ENCODE measurements around the gene CLSTN3.

The CLSTN3 gene

GRCh38 chr12:7093892-7094291, 36.3 kb upstream of the CLSTN3 start:
- Histone ChIP-seq H3K4me1 (ENCODE audit: control insufficient read depth in 1 of 2, insufficient read depth in 1 of 2, low read depth in 1 of 2, low read length in 1 of 2) (peaks cover 11 to 19% of the 10 kb centered on the region in 2 experiments), H3K9me3 (no peaks in the 10 kb centered on the region), H3K27ac (no peak overlapping the region), H3K4me3 (ENCODE audit: low read depth in 1 of 2, low read length in 1 of 2) (no peak overlapping the region), H3K27me3 (no peaks in the 10 kb centered on the region), H3K36me3 (peaks cover 36% of the 10 kb centered on the region)
- TF ChIP-seq, protein P1, sequence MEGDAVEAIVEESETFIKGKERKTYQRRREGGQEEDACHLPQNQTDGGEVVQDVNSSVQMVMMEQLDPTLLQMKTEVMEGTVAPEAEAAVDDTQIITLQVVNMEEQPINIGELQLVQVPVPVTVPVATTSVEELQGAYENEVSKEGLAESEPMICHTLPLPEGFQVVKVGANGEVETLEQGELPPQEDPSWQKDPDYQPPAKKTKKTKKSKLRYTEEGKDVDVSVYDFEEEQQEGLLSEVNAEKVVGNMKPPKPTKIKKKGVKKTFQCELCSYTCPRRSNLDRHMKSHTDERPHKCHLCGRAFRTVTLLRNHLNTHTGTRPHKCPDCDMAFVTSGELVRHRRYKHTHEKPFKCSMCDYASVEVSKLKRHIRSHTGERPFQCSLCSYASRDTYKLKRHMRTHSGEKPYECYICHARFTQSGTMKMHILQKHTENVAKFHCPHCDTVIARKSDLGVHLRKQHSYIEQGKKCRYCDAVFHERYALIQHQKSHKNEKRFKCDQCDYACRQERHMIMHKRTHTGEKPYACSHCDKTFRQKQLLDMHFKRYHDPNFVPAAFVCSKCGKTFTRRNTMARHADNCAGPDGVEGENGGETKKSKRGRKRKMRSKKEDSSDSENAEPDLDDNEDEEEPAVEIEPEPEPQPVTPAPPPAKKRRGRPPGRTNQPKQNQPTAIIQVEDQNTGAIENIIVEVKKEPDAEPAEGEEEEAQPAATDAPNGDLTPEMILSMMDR (IDR thresholded peaks at IDR 0.05), result no peak

GRCh38 chr12:7096006-7096932, 33.9 kb upstream of the CLSTN3 start:
- Histone ChIP-seq H3K4me3 (ENCODE audit: low read depth in 1 of 2, low read length in 1 of 2) (no peak overlapping the region), H3K27ac (peak overlapping the region; percentile 31), H3K4me1 (ENCODE audit: control insufficient read depth in 1 of 2, insufficient read depth in 1 of 2, low read depth in 1 of 2, low read length in 1 of 2) (peaks cover 18 to 19% of the 10 kb centered on the region in 2 experiments), H3K36me3 (peaks cover 58% of the 10 kb centered on the region), H3K27me3 (no peaks in the 10 kb centered on the region), H3K9me3 (no peaks in the 10 kb centered on the region)
- TF ChIP-seq, protein P1 (IDR thresholded peaks at IDR 0.05), result no peak

DNA sequence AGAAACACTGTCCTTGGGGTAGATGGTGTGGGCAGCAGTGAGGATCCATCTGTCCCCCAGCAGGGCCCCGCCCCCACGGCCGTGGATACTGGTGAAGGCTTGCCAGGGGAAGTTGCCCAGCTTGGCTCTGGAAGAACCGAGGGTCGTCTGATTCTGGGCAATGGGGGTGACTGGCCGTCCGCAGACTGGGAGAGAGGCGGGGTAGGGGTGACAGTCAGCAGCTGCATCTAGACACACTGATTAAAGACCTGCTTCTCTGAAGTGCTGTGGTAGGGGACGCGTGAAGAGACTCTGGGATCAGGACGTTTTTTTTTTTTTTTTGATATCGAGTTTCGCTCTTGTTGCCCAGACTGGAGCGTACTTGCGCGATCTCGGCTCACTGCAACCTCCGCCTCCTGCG, 33.2 kb upstream of the CLSTN3 start:
- Histone ChIP-seq H3K36me3 (peaks cover 65% of the 10 kb centered on the region), H3K27ac (no peak overlapping the region), H3K27me3 (no peaks in the 10 kb centered on the region), H3K9me3 (no peaks in the 10 kb centered on the region), H3K4me3 (ENCODE audit: low read depth in 1 of 2, low read length in 1 of 2) (no peak overlapping the region), H3K4me1 (ENCODE audit: control insufficient read depth in 1 of 2, insufficient read depth in 1 of 2, low read depth in 1 of 2, low read length in 1 of 2) (peaks cover 16 to 18% of the 10 kb centered on the region in 2 experiments)
- TF ChIP-seq, protein P1 (IDR thresholded peaks at IDR 0.05), result no peak

- H3K4me1 ChIP-seq (ENCODE audit: control insufficient read depth in 1 of 2, insufficient read depth in 1 of 2, low read depth in 1 of 2, low read length in 1 of 2), result peaks cover 19 to 27% of the 10 kb centered on the region in 2 experiments
- H3K27me3 ChIP-seq, result no peaks in the 10 kb centered on the region
- peaks cover 89% of the 10 kb centered on the region for H3K36me3 ChIP-seq
- H3K27ac ChIP-seq, result peak overlapping the region; percentile 71
- TF ChIP-seq, protein P1 (IDR thresholded peaks at IDR 0.05), result no peak
- no peaks in the 10 kb centered on the region for H3K9me3 ChIP-seq
- H3K4me3 ChIP-seq (ENCODE audit: low read depth in 1 of 2, low read length in 1 of 2), result no peak overlapping the region
These were observed 30.7 kb upstream of the CLSTN3 start for GRCh38 chr12:7099290-7099996.

GRCh38 chr12:7100239-7100638, 29.9 kb upstream of the CLSTN3 start:
- peaks cover 95% of the 10 kb centered on the region for H3K36me3 ChIP-seq
- H3K4me1 ChIP-seq (ENCODE audit: control insufficient read depth in 1 of 2, insufficient read depth in 1 of 2, low read depth in 1 of 2, low read length in 1 of 2), result peaks cover 17 to 35% of the 10 kb centered on the region in 2 experiments
- no peak overlapping the region for H3K4me3 ChIP-seq (ENCODE audit: low read depth in 1 of 2, low read length in 1 of 2)
- peak overlapping the region; percentile 71 for H3K27ac ChIP-seq
- no peaks in the 10 kb centered on the region for H3K27me3 ChIP-seq
- H3K9me3 ChIP-seq, result no peaks in the 10 kb centered on the region
- TF ChIP-seq, protein P1 (IDR thresholded peaks at IDR 0.05), result no peak

All from neutrophil (primary cell).